Smooth muscle cell (in vitro differentiated cells): ENCODE measurements around the gene SLC4A2. TPM values are rescaled to one million over a fixed set of nuclear protein-coding genes. Genes with fewer than 3 reads are reported as not detected.

ENCODE experiments used
- DNase-seq: peaks from one replicate; lab custom pipeline; 2025; ENCODE audit not compliant: unreplicated experiment; lab: John Stamatoyannopoulos, UW
- H2AFZ ChIP-seq: fragments of 200-600 bp; sonication (generic); 2 replicates; pipeline ENCODE4 v1.6.0; 2016; ENCODE audit warnings: antibody characterized with exemption, low read depth, mild to moderate bottlenecking
- H3F3A ChIP-seq: fragments of 200-600 bp; sonication (generic); 2 replicates; pipeline ENCODE4 v1.6.0; 2017; ENCODE audit warnings: antibody characterized with exemption, low read depth
- H3K27ac ChIP-seq: fragments of 200-600 bp; sonication (generic); 2 replicates; pipeline ENCODE4 v1.5.1; 2016; ENCODE audit warnings: low read depth, mild to moderate bottlenecking
- H3K27me3 ChIP-seq: fragments of 200-600 bp; sonication (generic); 2 replicates; pipeline ENCODE4 v1.6.1; 2016; ENCODE audit warnings: low read depth, mild to moderate bottlenecking
- H3K36me3 ChIP-seq: fragments of 200-600 bp; sonication (generic); 2 replicates; pipeline ENCODE4 v1.5.1; 2016; ENCODE audit warnings: low read depth
- H3K4me1 ChIP-seq: fragments of 200-600 bp; sonication (generic); 2 replicates; pipeline ENCODE4 v1.5.1; 2016; ENCODE audit warnings: low read depth
- H3K4me2 ChIP-seq: fragments of 200-600 bp; sonication (generic); 2 replicates; pipeline ENCODE4 v1.6.0; 2016; ENCODE audit warnings: mild to moderate bottlenecking
- H3K4me3 ChIP-seq: fragments of 200-600 bp; sonication (generic); 2 replicates; pipeline ENCODE4 v1.5.1; 2016; ENCODE audit warnings: mild to moderate bottlenecking
- H3K79me2 ChIP-seq: fragments of 200-600 bp; sonication (generic); 2 replicates; pipeline ENCODE4 v1.6.0; 2016; ENCODE audit warnings: low read depth, mild to moderate bottlenecking
- H3K9ac ChIP-seq: fragments of 200-600 bp; sonication (generic); 2 replicates; pipeline ENCODE4 v1.6.0; 2016; ENCODE audit warnings: low read depth
- H3K9me3 ChIP-seq: fragments of 200-600 bp; sonication (generic); replicated peaks from 2 replicates; pipeline ENCODE4 v1.5.1; 2016; ENCODE audit warnings: low read depth
- H4K20me1 ChIP-seq: fragments of 200-600 bp; sonication (generic); 2 replicates; pipeline ENCODE4 v1.6.0; 2016; ENCODE audit warnings: low read depth
- WGBS: methylation state at CpG from one replicate; pipeline ENCODE4 v1.1.7; 2016; ENCODE audit warnings: low lambda C conversion rate; 5-methylcytosine and 5-hydroxymethylcytosine counted together
- polyA plus RNA-seq: library from polyadenylated mRNA; unstranded; fragments of >200 nt; fragmentation: Nextera tagmentation; extraction: Ambion mirVana; gene quantifications from 2 replicates; pipeline ENCODE4 v1.2.1, GENCODE V29; 2016
- total RNA-seq: library from RNA; depleted of rRNA; stranded (reverse); fragments of >200 nt; gene quantifications from 2 replicates; pipeline ENCODE4 v1.2.3, GENCODE V29; 2014
- TF ChIP-seq, protein P1 (sequence below): fragments of 200-600 bp; sonication (generic); IDR thresholded peaks from 2 replicates; pipeline ENCODE4 v1.5.1; 2017; ENCODE audit warnings: borderline replicate concordance, mild to moderate bottlenecking, antibody characterized with exemption; ENCODE audit not compliant: insufficient read depth, poor library complexity, severe bottlenecking

The SLC4A2 gene
- total and polyA plus RNA-seq, 2 experiments from 2014 or later = 89.3 to 96.4 TPM

DNA sequence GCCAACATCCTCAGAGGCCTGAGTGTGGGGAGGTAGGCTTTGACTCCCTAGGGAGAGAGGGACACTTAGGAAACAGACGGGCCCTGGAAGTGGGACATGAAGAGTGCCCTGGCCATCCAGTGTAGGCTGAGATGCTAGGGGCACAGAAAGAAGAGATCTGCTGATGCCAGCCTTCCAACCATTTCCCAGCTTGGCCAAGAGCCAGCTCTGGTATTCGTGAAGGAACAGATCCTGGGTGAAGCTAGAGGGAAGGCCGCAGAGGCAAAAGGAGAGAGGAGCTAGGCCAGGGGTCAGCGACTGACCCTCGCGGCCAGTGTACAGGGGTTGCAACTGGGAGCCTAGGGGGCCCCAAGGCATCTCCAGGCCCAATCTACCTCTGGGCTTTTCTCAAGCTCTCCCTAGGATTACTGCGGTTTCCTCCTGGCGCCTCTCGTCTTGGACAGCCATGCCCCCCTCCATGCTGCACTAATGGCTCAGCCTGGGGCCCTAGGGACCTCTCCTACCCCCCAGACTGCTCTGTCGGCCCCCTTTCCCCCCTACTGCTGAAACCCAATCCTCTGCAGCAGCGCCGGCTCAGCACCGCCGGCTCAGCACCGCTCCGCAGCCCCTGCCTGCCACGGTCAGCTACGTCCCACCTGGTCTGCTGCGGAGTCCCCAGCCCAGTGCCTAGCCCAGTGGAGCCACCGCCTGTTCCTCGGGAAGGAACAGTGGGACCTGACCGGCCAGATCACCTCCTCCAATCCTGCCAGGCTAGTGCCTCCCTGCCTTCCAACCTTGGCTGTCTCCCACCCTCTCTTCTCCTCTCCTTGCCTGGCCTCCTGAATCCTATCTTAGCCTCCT lies 11.2 kb upstream of the SLC4A2 start, which contains the start of gene ASIC3:
ASIC3 (plus strand) TSS at position 556 of the 840 bp plus-strand sequence. CDS start 355 bp downstream, outside the sequence.
- no peak within 1 kb of the TSS for H2AFZ ChIP-seq
- no peak within 1 kb of the TSS for H3K27ac ChIP-seq
- no peaks in the 10 kb centered on the region for H3K36me3 ChIP-seq
- peaks cover 8% of the 10 kb centered on the region for H4K20me1 ChIP-seq
- no peaks in the 10 kb centered on the region for H3K27me3 ChIP-seq
- H3K4me2 ChIP-seq = no peak within 1 kb of the TSS
- no peaks in the 10 kb centered on the region for H3F3A ChIP-seq
- no peak within 1 kb of the TSS for H3K4me3 ChIP-seq
- H3K79me2 ChIP-seq = no peaks in the 10 kb centered on the region
- H3K9ac ChIP-seq = no peak within 1 kb of the TSS
- 90% methylated on average over 19 of the region's 22 CpGs for WGBS
- no peak for DNase-seq
- no peaks in the 10 kb centered on the region for H3K4me1 ChIP-seq
- no peaks in the 10 kb centered on the region for H3K9me3 ChIP-seq
- TF ChIP-seq, protein P1, sequence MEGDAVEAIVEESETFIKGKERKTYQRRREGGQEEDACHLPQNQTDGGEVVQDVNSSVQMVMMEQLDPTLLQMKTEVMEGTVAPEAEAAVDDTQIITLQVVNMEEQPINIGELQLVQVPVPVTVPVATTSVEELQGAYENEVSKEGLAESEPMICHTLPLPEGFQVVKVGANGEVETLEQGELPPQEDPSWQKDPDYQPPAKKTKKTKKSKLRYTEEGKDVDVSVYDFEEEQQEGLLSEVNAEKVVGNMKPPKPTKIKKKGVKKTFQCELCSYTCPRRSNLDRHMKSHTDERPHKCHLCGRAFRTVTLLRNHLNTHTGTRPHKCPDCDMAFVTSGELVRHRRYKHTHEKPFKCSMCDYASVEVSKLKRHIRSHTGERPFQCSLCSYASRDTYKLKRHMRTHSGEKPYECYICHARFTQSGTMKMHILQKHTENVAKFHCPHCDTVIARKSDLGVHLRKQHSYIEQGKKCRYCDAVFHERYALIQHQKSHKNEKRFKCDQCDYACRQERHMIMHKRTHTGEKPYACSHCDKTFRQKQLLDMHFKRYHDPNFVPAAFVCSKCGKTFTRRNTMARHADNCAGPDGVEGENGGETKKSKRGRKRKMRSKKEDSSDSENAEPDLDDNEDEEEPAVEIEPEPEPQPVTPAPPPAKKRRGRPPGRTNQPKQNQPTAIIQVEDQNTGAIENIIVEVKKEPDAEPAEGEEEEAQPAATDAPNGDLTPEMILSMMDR = no peak

DNA sequence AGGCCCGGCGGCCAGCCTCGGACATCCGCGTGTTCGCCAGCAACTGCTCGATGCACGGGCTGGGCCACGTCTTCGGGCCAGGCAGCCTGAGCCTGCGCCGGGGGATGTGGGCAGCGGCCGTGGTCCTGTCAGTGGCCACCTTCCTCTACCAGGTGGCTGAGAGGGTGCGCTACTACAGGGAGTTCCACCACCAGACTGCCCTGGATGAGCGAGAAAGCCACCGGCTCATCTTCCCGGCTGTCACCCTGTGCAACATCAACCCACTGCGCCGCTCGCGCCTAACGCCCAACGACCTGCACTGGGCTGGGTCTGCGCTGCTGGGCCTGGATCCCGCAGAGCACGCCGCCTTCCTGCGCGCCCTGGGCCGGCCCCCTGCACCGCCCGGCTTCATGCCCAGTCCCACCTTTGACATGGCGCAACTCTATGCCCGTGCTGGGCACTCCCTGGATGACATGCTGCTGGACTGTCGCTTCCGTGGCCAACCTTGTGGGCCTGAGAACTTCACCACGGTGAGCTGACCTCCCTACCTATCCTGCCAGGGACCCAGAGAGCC lies 10.4 kb upstream of the SLC4A2 start:
- Histone ChIP-seq H3K27me3 (no peaks in the 10 kb centered on the region), H3K4me3 (no peak overlapping the region), H3F3A (no peaks in the 10 kb centered on the region), H3K9me3 (no peaks in the 10 kb centered on the region), H3K27ac (no peak overlapping the region), H3K4me1 (no peaks in the 10 kb centered on the region), H3K9ac (no peak overlapping the region), H4K20me1 (peaks cover 8% of the 10 kb centered on the region), H2AFZ (no peak overlapping the region), H3K36me3 (no peaks in the 10 kb centered on the region), H3K79me2 (no peaks in the 10 kb centered on the region), H3K4me2 (no peak overlapping the region)
- TF ChIP-seq, protein P1 = no peak
- no peak for DNase-seq
- WGBS = 96% methylated on average over 38 of the region's 38 CpGs

DNA sequence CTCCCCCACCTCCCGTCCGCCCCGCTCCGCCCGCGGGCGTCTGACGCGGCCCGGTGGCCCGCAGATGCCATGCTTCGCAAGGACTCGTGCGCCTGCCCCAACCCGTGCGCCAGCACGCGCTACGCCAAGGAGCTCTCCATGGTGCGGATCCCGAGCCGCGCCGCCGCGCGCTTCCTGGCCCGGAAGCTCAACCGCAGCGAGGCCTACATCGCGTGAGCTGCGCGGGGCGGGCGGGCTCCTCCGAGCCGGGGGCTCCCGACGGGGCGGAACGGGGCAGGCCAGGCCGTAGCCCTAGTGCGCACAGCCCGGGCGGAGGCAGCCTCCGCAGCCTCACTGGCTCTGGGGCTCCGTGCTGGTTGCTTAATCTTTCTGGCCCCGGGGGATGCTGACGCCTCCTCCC lies 8.3 kb upstream of the SLC4A2 start:
- Histone ChIP-seq H2AFZ (no peak overlapping the region), H3F3A (no peaks in the 10 kb centered on the region), H3K9ac (no peak overlapping the region), H3K4me2 (peak overlapping the region; percentile 82), H3K4me3 (peak overlapping the region; percentile 29), H3K79me2 (no peaks in the 10 kb centered on the region), H3K4me1 (no peaks in the 10 kb centered on the region), H3K27ac (no peak overlapping the region), H3K36me3 (no peaks in the 10 kb centered on the region), H3K27me3 (no peaks in the 10 kb centered on the region), H4K20me1 (peaks cover 8% of the 10 kb centered on the region), H3K9me3 (no peaks in the 10 kb centered on the region)
- 2% methylated on average over 35 of the region's 50 CpGs for WGBS
- TF ChIP-seq, protein P1 = no peak
- peak; percentile 56 for DNase-seq
